Measurements from ENCODE around the gene FABP6.

FABP6 gene

DNA sequence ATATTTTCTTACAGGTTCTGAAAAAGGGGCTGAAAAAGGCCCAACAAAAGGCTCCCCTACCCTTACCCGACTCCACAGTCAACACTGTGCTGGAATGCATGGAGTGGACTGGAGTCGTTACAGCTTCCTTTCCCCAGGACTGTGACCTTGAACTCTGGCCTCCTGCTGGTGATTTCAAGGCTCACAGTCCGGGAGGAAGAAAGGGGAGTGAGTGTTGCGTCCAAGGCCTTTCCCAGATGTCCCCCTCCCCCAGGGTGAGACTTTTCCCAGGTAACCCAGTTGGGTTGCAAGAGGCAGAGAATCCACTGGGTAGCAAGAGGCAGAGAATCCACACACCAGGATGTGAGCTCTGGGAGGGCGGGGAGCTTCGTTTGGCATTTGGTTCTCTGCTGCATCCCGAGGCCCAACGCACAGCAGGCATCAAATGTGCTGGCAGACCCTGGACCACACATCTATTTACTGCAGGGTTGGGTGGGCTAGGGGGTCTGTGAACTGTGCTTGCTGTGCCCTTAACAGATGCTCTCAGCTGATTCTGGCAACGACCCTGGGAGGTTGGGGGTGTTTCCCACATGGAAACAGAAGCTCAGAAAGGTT is 37.5 kb downstream of the FABP6 start:
- no peak overlapping the region for H2AK5ac ChIP-seq (ENCODE audit: low read length)
- no CpG with 5 or more reads among the region's 9 CpGs for WGBS (ENCODE audit: extremely low coverage, insufficient coverage, insufficient read length)
- DNase-seq, result no peak

DNA sequence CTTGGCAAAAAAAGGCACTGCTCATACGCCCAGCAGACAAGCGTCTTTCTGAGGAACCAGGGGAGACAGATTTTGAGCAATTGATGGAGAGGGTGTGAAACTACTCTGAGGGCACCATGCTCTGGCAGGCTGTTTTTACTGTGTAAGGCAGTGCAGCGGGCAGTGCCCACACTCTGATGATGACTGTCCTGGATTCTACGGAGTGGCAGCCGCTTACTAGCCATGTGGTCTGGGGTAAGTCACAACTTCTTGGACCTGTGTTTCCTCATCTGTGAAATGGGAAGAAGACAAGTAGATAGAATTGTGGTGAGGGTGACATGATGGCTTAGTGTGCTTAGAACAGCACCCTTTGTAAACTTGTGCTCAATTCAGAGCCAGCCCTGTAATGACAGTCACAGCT is 38.8 kb downstream of the FABP6 start:
- H3K23ac ChIP-seq (ENCODE audit: low read length), result no peak overlapping the region

More for the DNA sequence above, 37.5 kb downstream of the FABP6 start:
- H3K27ac ChIP-seq (ENCODE audit: low read depth, low read length), result no peak overlapping the region
- no peak overlapping the region for H3K4me2 ChIP-seq (ENCODE audit: low read length)
- H3K18ac ChIP-seq (ENCODE audit: low read length), result no peak overlapping the region
- no peak overlapping the region for H3K23ac ChIP-seq (ENCODE audit: low read length)
- peaks cover 7 to 10% of the 10 kb centered on the region in 2 experiments for H3K36me3 ChIP-seq (ENCODE audit: control insufficient read depth in 1 of 2, insufficient read depth in 2 of 2, low read length in 2 of 2)
- no peak overlapping the region for H4K8ac ChIP-seq (ENCODE audit: low read depth, low read length)
- no peak overlapping the region for H2BK120ac ChIP-seq (ENCODE audit: insufficient read depth, low read length, poor library complexity)
- no peak overlapping the region for H3K4me3 ChIP-seq (ENCODE audit: low read depth, low read length)
- no peak overlapping the region for H2AFZ ChIP-seq (ENCODE audit: insufficient read depth, low read length, poor library complexity)
- no peak overlapping the region for H2BK5ac ChIP-seq (ENCODE audit: low read depth, low read length, poor library complexity)
- peaks cover 6% of the 10 kb centered on the region for H3K79me2 ChIP-seq (ENCODE audit: control insufficient read depth, insufficient read depth, low read length, poor library complexity)
- no peak overlapping the region for H4K91ac ChIP-seq (ENCODE audit: low read depth, low read length)
- no peak overlapping the region for H3K14ac ChIP-seq (ENCODE audit: low read length)
- peak overlapping the region; percentile 35 for H2BK12ac ChIP-seq (ENCODE audit: low read length)
- peaks cover 5% of the 10 kb centered on the region for H3K9me3 ChIP-seq (ENCODE audit: insufficient read depth, low read depth, low read length)
- peaks cover 20% of the 10 kb centered on the region for H3K79me1 ChIP-seq (ENCODE audit: low read length)
- H3K9ac ChIP-seq (ENCODE audit: low read length), result no peak overlapping the region
- no peak overlapping the region for H4K12ac ChIP-seq (ENCODE audit: low read depth, low read length)
- H3K4me1 ChIP-seq (ENCODE audit: control insufficient read depth in 1 of 2, insufficient read depth in 2 of 2, low read length in 2 of 2), result peaks cover 36 to 43% of the 10 kb centered on the region in 2 experiments
- no peaks in the 10 kb centered on the region for H3K27me3 ChIP-seq (ENCODE audit: insufficient read depth, low read length)
- H3K4ac ChIP-seq (ENCODE audit: low read depth, low read length), result no peak overlapping the region

DNA sequence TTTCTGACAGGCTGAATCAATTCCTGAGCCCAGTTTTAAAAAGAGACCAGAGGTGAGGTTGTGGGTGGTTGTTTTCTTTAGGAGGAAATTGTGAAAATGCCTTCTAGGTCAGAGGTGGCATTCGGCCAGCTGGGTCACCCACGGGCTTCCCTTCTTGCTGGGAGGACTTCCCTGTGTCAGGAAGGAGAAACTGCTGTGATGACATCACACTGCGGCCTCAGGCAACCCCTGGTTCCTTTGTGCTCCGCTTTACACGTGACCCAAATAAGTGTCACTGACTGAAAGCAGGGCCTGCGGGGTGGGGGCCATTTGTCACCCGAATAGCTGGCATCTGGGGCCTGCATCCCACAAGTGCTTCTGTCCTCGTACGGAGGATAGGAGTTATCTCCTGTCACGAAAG is 39.7 kb downstream of the FABP6 start:
- Histone ChIP-seq H2AK5ac (ENCODE audit: low read length) (peak overlapping the region; percentile 3), H3K79me2 (ENCODE audit: control insufficient read depth, insufficient read depth, low read length, poor library complexity) (peaks cover 4% of the 10 kb centered on the region), H3K4me1 (ENCODE audit: control insufficient read depth in 1 of 2, insufficient read depth in 2 of 2, low read length in 2 of 2) (peaks cover 33 to 42% of the 10 kb centered on the region in 2 experiments), H4K12ac (ENCODE audit: low read depth, low read length) (no peak overlapping the region), H2BK12ac (ENCODE audit: low read length) (peak overlapping the region; percentile 16), H3K79me1 (ENCODE audit: low read length) (peaks cover 27% of the 10 kb centered on the region), H3K36me3 (ENCODE audit: control insufficient read depth in 1 of 2, insufficient read depth in 2 of 2, low read length in 2 of 2) (peaks cover 7 to 10% of the 10 kb centered on the region in 2 experiments), H3K9me3 (ENCODE audit: insufficient read depth, low read depth, low read length) (peaks cover 5% of the 10 kb centered on the region), H3K4me2 (ENCODE audit: low read length) (no peak overlapping the region), H3K27me3 (ENCODE audit: insufficient read depth, low read length) (no peaks in the 10 kb centered on the region), H4K91ac (ENCODE audit: low read depth, low read length) (peak overlapping the region; percentile 29), H3K4me3 (ENCODE audit: low read depth, low read length) (no peak overlapping the region), H3K23ac (ENCODE audit: low read length) (no peak overlapping the region), H2BK5ac (ENCODE audit: low read depth, low read length, poor library complexity) (peak overlapping the region; percentile 4), H3K27ac (ENCODE audit: low read depth, low read length) (no peak overlapping the region), H2BK120ac (ENCODE audit: insufficient read depth, low read length, poor library complexity) (peak overlapping the region; percentile 7), H3K4ac (ENCODE audit: low read depth, low read length) (no peak overlapping the region), H3K18ac (ENCODE audit: low read length) (peak overlapping the region; percentile 1), H2AFZ (ENCODE audit: insufficient read depth, low read length, poor library complexity) (peak overlapping the region; percentile 24), H3K14ac (ENCODE audit: low read length) (peak overlapping the region; percentile 16), H4K8ac (ENCODE audit: low read depth, low read length) (no peak overlapping the region), H3K9ac (ENCODE audit: low read length) (no peak overlapping the region)
- WGBS (ENCODE audit: extremely low coverage, insufficient coverage, insufficient read length), result no CpG with 5 or more reads among the region's 10 CpGs
- peak; percentile 51 to 61 for DNase-seq

More for the DNA sequence above, 38.8 kb downstream of the FABP6 start:
- peaks cover 7 to 10% of the 10 kb centered on the region in 2 experiments for H3K36me3 ChIP-seq (ENCODE audit: control insufficient read depth in 1 of 2, insufficient read depth in 2 of 2, low read length in 2 of 2)
- no peak overlapping the region for H4K8ac ChIP-seq (ENCODE audit: low read depth, low read length)
- no peak overlapping the region for H3K4me3 ChIP-seq (ENCODE audit: low read depth, low read length)
- H4K91ac ChIP-seq (ENCODE audit: low read depth, low read length), result no peak overlapping the region
- no peak overlapping the region for H3K9ac ChIP-seq (ENCODE audit: low read length)
- H2AFZ ChIP-seq (ENCODE audit: insufficient read depth, low read length, poor library complexity), result no peak overlapping the region
- H3K4me2 ChIP-seq (ENCODE audit: low read length), result no peak overlapping the region
- no peak overlapping the region for H4K12ac ChIP-seq (ENCODE audit: low read depth, low read length)
- H3K18ac ChIP-seq (ENCODE audit: low read length), result no peak overlapping the region
- H3K27ac ChIP-seq (ENCODE audit: low read depth, low read length), result no peak overlapping the region
- DNase-seq, result no peak
- no peak overlapping the region for H2AK5ac ChIP-seq (ENCODE audit: low read length)
- H2BK12ac ChIP-seq (ENCODE audit: low read length), result peak overlapping the region; percentile 37
- no peaks in the 10 kb centered on the region for H3K27me3 ChIP-seq (ENCODE audit: insufficient read depth, low read length)
- H2BK120ac ChIP-seq (ENCODE audit: insufficient read depth, low read length, poor library complexity), result no peak overlapping the region
- no peak overlapping the region for H2BK5ac ChIP-seq (ENCODE audit: low read depth, low read length, poor library complexity)
- no CpG with 5 or more reads among the region's 5 CpGs for WGBS (ENCODE audit: extremely low coverage, insufficient coverage, insufficient read length)
- peaks cover 33 to 42% of the 10 kb centered on the region in 2 experiments for H3K4me1 ChIP-seq (ENCODE audit: control insufficient read depth in 1 of 2, insufficient read depth in 2 of 2, low read length in 2 of 2)
- H3K79me1 ChIP-seq (ENCODE audit: low read length), result peaks cover 27% of the 10 kb centered on the region
- peaks cover 4% of the 10 kb centered on the region for H3K79me2 ChIP-seq (ENCODE audit: control insufficient read depth, insufficient read depth, low read length, poor library complexity)
- H3K4ac ChIP-seq (ENCODE audit: low read depth, low read length), result no peak overlapping the region
- peaks cover 5% of the 10 kb centered on the region for H3K9me3 ChIP-seq (ENCODE audit: insufficient read depth, low read depth, low read length)
- H3K14ac ChIP-seq (ENCODE audit: low read length), result no peak overlapping the region

DNA sequence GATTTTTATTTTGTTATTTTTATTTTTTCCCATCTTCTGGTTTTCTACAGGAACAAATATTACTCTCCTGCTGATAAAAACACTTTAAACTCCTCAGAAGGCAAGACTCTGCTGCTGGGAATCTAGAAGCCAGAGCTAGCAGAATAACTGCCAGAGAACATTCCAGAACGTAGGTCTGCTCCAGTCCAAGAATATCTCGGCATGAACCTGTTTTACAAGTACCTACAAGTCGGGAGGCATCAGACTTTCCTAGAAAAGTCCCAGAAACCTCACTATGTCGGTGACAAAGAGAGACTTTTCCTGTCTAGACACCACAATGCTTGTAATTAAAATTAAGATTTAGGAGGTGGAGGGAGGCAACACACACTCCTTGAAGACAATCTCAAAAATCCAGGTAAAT is 41.4 kb downstream of the FABP6 start:
- Histone ChIP-seq H3K9ac (ENCODE audit: low read length) (no peak overlapping the region), H3K79me1 (ENCODE audit: low read length) (peaks cover 27% of the 10 kb centered on the region), H3K27ac (ENCODE audit: low read depth, low read length) (peak overlapping the region; percentile 98), H3K79me2 (ENCODE audit: control insufficient read depth, insufficient read depth, low read length, poor library complexity) (peaks cover 4% of the 10 kb centered on the region), H2BK5ac (ENCODE audit: low read depth, low read length, poor library complexity) (peak overlapping the region; percentile 92), H2AK5ac (ENCODE audit: low read length) (no peak overlapping the region), H3K23ac (ENCODE audit: low read length) (no peak overlapping the region), H2BK120ac (ENCODE audit: insufficient read depth, low read length, poor library complexity) (peak overlapping the region; percentile 92), H2BK12ac (ENCODE audit: low read length) (no peak overlapping the region), H3K36me3 (ENCODE audit: control insufficient read depth in 1 of 2, insufficient read depth in 2 of 2, low read length in 2 of 2) (peaks cover 7 to 10% of the 10 kb centered on the region in 2 experiments), H3K4me1 (ENCODE audit: control insufficient read depth in 1 of 2, insufficient read depth in 2 of 2, low read length in 2 of 2) (peaks cover 39 to 49% of the 10 kb centered on the region in 2 experiments), H4K8ac (ENCODE audit: low read depth, low read length) (no peak overlapping the region), H3K27me3 (ENCODE audit: insufficient read depth, low read length) (no peaks in the 10 kb centered on the region), H3K4me2 (ENCODE audit: low read length) (peak overlapping the region; percentile 2), H3K18ac (ENCODE audit: low read length) (no peak overlapping the region), H3K4ac (ENCODE audit: low read depth, low read length) (no peak overlapping the region), H4K91ac (ENCODE audit: low read depth, low read length) (no peak overlapping the region), H4K12ac (ENCODE audit: low read depth, low read length) (no peak overlapping the region), H2AFZ (ENCODE audit: insufficient read depth, low read length, poor library complexity) (no peak overlapping the region), H3K4me3 (ENCODE audit: low read depth, low read length) (no peak overlapping the region), H3K14ac (ENCODE audit: low read length) (no peak overlapping the region), H3K9me3 (ENCODE audit: insufficient read depth, low read depth, low read length) (peaks cover 2% of the 10 kb centered on the region)
- no CpG with 5 or more reads among the region's 4 CpGs for WGBS (ENCODE audit: extremely low coverage, insufficient coverage, insufficient read length)
- peak in 1 of 2 donors; percentile 13 for DNase-seq
